Transverse colon (tissue), 3 donors: Measurements from ENCODE around the gene UNC5A.

Source experiments
- CTCF ChIP-seq, 5 experiments: fragments of 200-600 bp in 3 of 5; fragments of 450-650 bp in 2 of 5; sonication (generic) in 3 of 5; IDR thresholded peaks; 1 replicate in 2 of 5; 2 replicates in 3 of 5; pipeline ENCODE4 v1.5.1; 2016 to 2017; ENCODE audit warnings: antibody characterized with exemption in 5 of 5, inconsistent platforms in 3 of 5, mild to moderate bottlenecking in 2 of 5, moderate library complexity in 1 of 5
- EP300 ChIP-seq: sonication (generic); formaldehyde crosslinking; IDR thresholded peaks from one replicate; pipeline ENCODE4 v1.6.1; 2017; ENCODE audit warnings: antibody characterized with exemption, low read depth
- POLR2A ChIP-seq: fragments of 450-650 bp; IDR thresholded peaks from one replicate; pipeline ENCODE4 v1.6.1; 2016; ENCODE audit warnings: antibody characterized with exemption, mild to moderate bottlenecking, moderate library complexity

- no peak for TF ChIP-seq POLR2A
- TF ChIP-seq CTCF (IDR thresholded peaks at IDR 0.05): no peak
- no peak for TF ChIP-seq EP300
Measured at GRCh38 chr5:176918613-176919012, 108.3 kb downstream of the UNC5A start.
